ENCODE measurements around the gene SMPDL3A.

Gene SMPDL3A

GRCh38 chr6:122853259-122853995, 64.4 kb downstream of the SMPDL3A start:
- DNase-seq (ENCODE audit: low read depth in 1 of 2, low spot score in 1 of 2), result no peak
